Activated CD4-positive, alpha-beta T cell treated with anti-CD3 and anti-CD28 coated beads, Interleukin-2, amount 10 ng/mL, durations not matched to agents 7 days and 5 days (primary cell): ENCODE results near the gene KANSL1. TPM values are rescaled to one million over a fixed set of nuclear protein-coding genes. Genes with fewer than 3 reads are reported as not detected.
"Not testable (repeated sequence)": the region's sequence is repeated elsewhere in the genome, so short reads cannot be mapped to it uniquely, and the experiment has no call there.

ENCODE experiments used
- CTCF ChIA-PET: fragments of 350-600 bp; sonication (Branson Sonifier 250); formaldehyde crosslinking; loops from one replicate; lab custom pipeline; 2021; ENCODE audit warnings: antibody characterized with exemption; lab: Charles Lee
- POLR2A ChIA-PET: fragments of 350-600 bp; sonication (Branson Sonifier 250); formaldehyde crosslinking; loops from one replicate; lab custom pipeline; 2021; ENCODE audit warnings: antibody characterized with exemption; lab: Charles Lee
- DNase-seq: peaks from one replicate; pipeline ENCODE4 v3.0.0-alpha.2; 2020
- H3K27ac Mint-ChIP-seq: one replicate; pipeline ENCODE4 v1.8.0; 2021; ENCODE audit warnings: mild to moderate bottlenecking, moderate library complexity, mixed read lengths
- H3K27me3 Mint-ChIP-seq: one replicate; pipeline ENCODE4 v1.8.0; 2021; ENCODE audit warnings: mixed read lengths
- H3K36me3 Mint-ChIP-seq: one replicate; pipeline ENCODE4 v1.8.0; 2021; ENCODE audit warnings: low read depth, mixed read lengths
- H3K4me1 Mint-ChIP-seq: one replicate; pipeline ENCODE4 v1.8.0; 2021; ENCODE audit warnings: mixed read lengths
- H3K4me3 Mint-ChIP-seq: one replicate; pipeline ENCODE4 v1.8.0; 2021; ENCODE audit warnings: mild to moderate bottlenecking, moderate library complexity, mixed read lengths
- H3K9me3 Mint-ChIP-seq: one replicate; pipeline ENCODE4 v1.8.0; 2021; ENCODE audit warnings: mixed read lengths
- total RNA-seq, 2 experiments: library from RNA; stranded (reverse); gene quantifications; one replicate each; pipeline ENCODE4 v1.2.3, GENCODE V29; 2021

The KANSL1 gene
- total RNA-seq, 2 experiments from 2014 or later = 85.7 to 97.7 TPM

DNA sequence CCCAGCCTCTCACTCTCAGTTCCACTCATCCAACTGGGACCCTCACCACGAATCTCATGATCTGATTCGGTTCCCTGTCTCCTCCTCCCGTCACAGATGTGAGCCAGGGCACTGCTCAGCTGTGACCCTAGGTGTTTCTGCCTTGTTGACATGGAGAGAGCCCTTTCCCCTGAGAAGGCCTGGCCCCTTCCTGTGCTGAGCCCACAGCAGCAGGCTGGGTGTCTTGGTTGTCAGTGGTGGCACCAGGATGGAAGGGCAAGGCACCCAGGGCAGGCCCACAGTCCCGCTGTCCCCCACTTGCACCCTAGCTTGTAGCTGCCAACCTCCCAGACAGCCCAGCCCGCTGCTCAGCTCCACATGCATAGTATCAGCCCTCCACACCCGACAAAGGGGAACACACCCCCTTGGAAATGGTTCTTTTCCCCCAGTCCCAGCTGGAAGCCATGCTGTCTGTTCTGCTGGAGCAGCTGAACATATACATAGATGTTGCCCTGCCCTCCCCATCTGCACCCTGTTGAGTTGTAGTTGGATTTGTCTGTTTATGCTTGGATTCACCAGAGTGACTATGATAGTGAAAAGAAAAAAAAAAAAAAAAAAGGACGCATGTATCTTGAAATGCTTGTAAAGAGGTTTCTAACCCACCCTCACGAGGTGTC lies 167.6 kb downstream of the KANSL1 start:
- no peaks in the 10 kb centered on the region for H3K27me3 Mint-ChIP-seq
- H3K27ac Mint-ChIP-seq = peak overlapping the region; percentile 65
- peaks cover 23% of the 10 kb centered on the region for H3K36me3 Mint-ChIP-seq
- H3K9me3 Mint-ChIP-seq = no peaks in the 10 kb centered on the region
- no peak overlapping the region for H3K4me3 Mint-ChIP-seq
- H3K4me1 Mint-ChIP-seq = peaks cover 18% of the 10 kb centered on the region
- ChIA-PET CTCF (interaction anchor here (1.1 kb wide), 1 partner anchor 29 kb away, joined by 4 read pairs; no protein-coding TSS in a partner anchor), POLR2A (no interaction called here)
- no peak for DNase-seq

DNA sequence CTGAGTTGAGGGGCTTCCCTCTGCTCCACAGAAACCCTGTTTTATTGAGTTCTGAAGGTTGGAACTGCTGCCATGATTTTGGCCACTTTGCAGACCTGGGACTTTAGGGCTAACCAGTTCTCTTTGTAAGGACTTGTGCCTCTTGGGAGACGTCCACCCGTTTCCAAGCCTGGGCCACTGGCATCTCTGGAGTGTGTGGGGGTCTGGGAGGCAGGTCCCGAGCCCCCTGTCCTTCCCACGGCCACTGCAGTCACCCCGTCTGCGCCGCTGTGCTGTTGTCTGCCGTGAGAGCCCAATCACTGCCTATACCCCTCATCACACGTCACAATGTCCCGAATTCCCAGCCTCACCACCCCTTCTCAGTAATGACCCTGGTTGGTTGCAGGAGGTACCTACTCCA lies 168.2 kb downstream of the KANSL1 start:
- no peaks in the 10 kb centered on the region for H3K9me3 Mint-ChIP-seq
- H3K27me3 Mint-ChIP-seq = no peaks in the 10 kb centered on the region
- no peak overlapping the region for H3K27ac Mint-ChIP-seq
- no peak overlapping the region for H3K4me3 Mint-ChIP-seq
- POLR2A ChIA-PET = no interaction called here
- H3K36me3 Mint-ChIP-seq = peaks cover 19% of the 10 kb centered on the region
- no peak for DNase-seq
- CTCF ChIA-PET = no interaction called here
- peaks cover 23% of the 10 kb centered on the region for H3K4me1 Mint-ChIP-seq

- no peak overlapping the region for H3K27ac Mint-ChIP-seq
Measured at GRCh38 chr17:46024590-46024989, 168.6 kb downstream of the KANSL1 start.

GRCh38 chr17:46023783-46024388 lies 169.3 kb downstream of the KANSL1 start:
- DNase-seq = no peak
- Mint-ChIP-seq H3K4me1 (peaks cover 24% of the 10 kb centered on the region), H3K9me3 (no peaks in the 10 kb centered on the region), H3K27me3 (no peaks in the 10 kb centered on the region), H3K36me3 (peaks cover 12% of the 10 kb centered on the region), H3K27ac (no peak overlapping the region), H3K4me3 (no peak overlapping the region)
- ChIA-PET POLR2A (no interaction called here), CTCF (no interaction called here)

More at GRCh38 chr17:46024590-46024989, 168.6 kb downstream of the KANSL1 start:
- no peak overlapping the region for H3K4me3 Mint-ChIP-seq
- H3K36me3 Mint-ChIP-seq = peaks cover 17% of the 10 kb centered on the region
- H3K4me1 Mint-ChIP-seq = peaks cover 26% of the 10 kb centered on the region
- ChIA-PET POLR2A (no interaction called here), CTCF (no interaction called here)
- DNase-seq = no peak
- H3K9me3 Mint-ChIP-seq = no peaks in the 10 kb centered on the region
- no peaks in the 10 kb centered on the region for H3K27me3 Mint-ChIP-seq

GRCh38 chr17:46023366-46023765 lies 169.9 kb downstream of the KANSL1 start:
- DNase-seq, H3K9me3 Mint-ChIP-seq, H3K27me3 Mint-ChIP-seq, H3K4me3 Mint-ChIP-seq, H3K27ac Mint-ChIP-seq, CTCF ChIA-PET, POLR2A ChIA-PET: not testable (repeated sequence)
- peaks cover 14% of the 10 kb centered on the region for H3K36me3 Mint-ChIP-seq
- H3K4me1 Mint-ChIP-seq = peaks cover 27% of the 10 kb centered on the region

- no peaks in the 10 kb centered on the region for H3K9me3 Mint-ChIP-seq
- ChIA-PET CTCF (interaction anchor here (2.0 to 2.1 kb wide), 2 partner anchors 12 to 19 kb away, joined by 5 to 8 read pairs; no protein-coding TSS in a partner anchor), POLR2A (no interaction called here)
- peaks cover 10% of the 10 kb centered on the region for H3K36me3 Mint-ChIP-seq
- peaks cover 24% of the 10 kb centered on the region for H3K4me1 Mint-ChIP-seq
- no peaks in the 10 kb centered on the region for H3K27me3 Mint-ChIP-seq
- peak overlapping the region; percentile 86 for H3K27ac Mint-ChIP-seq
- DNase-seq = no peak
- no peak overlapping the region for H3K4me3 Mint-ChIP-seq
Measured at GRCh38 chr17:46020998-46021397, 172.2 kb downstream of the KANSL1 start.

- ChIA-PET POLR2A (interaction anchor here (0.7 kb wide), 1 partner anchor 16 kb away, joined by 5 read pairs; no protein-coding TSS in a partner anchor), CTCF (interaction anchor here (0.7 to 2.1 kb wide), 4 partner anchors 13 to 255 kb away, joined by 3 to 8 read pairs (median 4); no protein-coding TSS in a partner anchor)
- no peak overlapping the region for H3K4me3 Mint-ChIP-seq
- no peaks in the 10 kb centered on the region for H3K9me3 Mint-ChIP-seq
- H3K27ac Mint-ChIP-seq = peak overlapping the region; percentile 86
- H3K4me1 Mint-ChIP-seq = peaks cover 24% of the 10 kb centered on the region
- DNase-seq = peak; percentile 64
- H3K36me3 Mint-ChIP-seq = peaks cover 10% of the 10 kb centered on the region
- no peaks in the 10 kb centered on the region for H3K27me3 Mint-ChIP-seq
Measured at GRCh38 chr17:46020023-46020761, 173.0 kb downstream of the KANSL1 start.

GRCh38 chr17:46019408-46019925 lies 173.8 kb downstream of the KANSL1 start:
- H3K27ac Mint-ChIP-seq = peak overlapping the region; percentile 86
- H3K4me1 Mint-ChIP-seq = peaks cover 24% of the 10 kb centered on the region

GRCh38 chr17:46013502-46014165 lies 179.6 kb downstream of the KANSL1 start:
- Mint-ChIP-seq H3K36me3 (peaks cover 1% of the 10 kb centered on the region), H3K4me3 (no peak overlapping the region), H3K27me3 (no peaks in the 10 kb centered on the region), H3K27ac (no peak overlapping the region), H3K9me3 (no peaks in the 10 kb centered on the region), H3K4me1 (peaks cover 6% of the 10 kb centered on the region)
- ChIA-PET CTCF (interaction anchor here (0.9 to 2.5 kb wide), 2 partner anchors 12 to 16 kb away, joined by 3 to 8 read pairs; no protein-coding TSS in a partner anchor), POLR2A (no interaction called here)
- no peak for DNase-seq

More at GRCh38 chr17:46019408-46019925, 173.8 kb downstream of the KANSL1 start:
- not testable (repeated sequence) for H3K4me3 Mint-ChIP-seq, H3K27me3 Mint-ChIP-seq, H3K36me3 Mint-ChIP-seq, DNase-seq, H3K9me3 Mint-ChIP-seq
- ChIA-PET POLR2A (interaction anchor here (0.7 kb wide), 1 partner anchor 15 kb away, joined by 5 read pairs; no protein-coding TSS in a partner anchor), CTCF (interaction anchor here (0.7 to 2.0 kb wide), 4 partner anchors 17 to 255 kb away, joined by 3 to 8 read pairs (median 4); no protein-coding TSS in a partner anchor)

GRCh38 chr17:46013127-46013501 lies 180.1 kb downstream of the KANSL1 start:
- H3K27me3 Mint-ChIP-seq = no peaks in the 10 kb centered on the region
- H3K4me1 Mint-ChIP-seq = peaks cover under 1% of the 10 kb centered on the region
- ChIA-PET POLR2A (no interaction called here), CTCF (interaction anchor here (0.9 to 2.5 kb wide), 2 partner anchors 11 to 16 kb away, joined by 3 to 8 read pairs; no protein-coding TSS in a partner anchor)
- no peak for DNase-seq
- no peak overlapping the region for H3K27ac Mint-ChIP-seq
- H3K36me3 Mint-ChIP-seq = no peaks in the 10 kb centered on the region
- no peak overlapping the region for H3K4me3 Mint-ChIP-seq
- H3K9me3 Mint-ChIP-seq = no peaks in the 10 kb centered on the region

DNA sequence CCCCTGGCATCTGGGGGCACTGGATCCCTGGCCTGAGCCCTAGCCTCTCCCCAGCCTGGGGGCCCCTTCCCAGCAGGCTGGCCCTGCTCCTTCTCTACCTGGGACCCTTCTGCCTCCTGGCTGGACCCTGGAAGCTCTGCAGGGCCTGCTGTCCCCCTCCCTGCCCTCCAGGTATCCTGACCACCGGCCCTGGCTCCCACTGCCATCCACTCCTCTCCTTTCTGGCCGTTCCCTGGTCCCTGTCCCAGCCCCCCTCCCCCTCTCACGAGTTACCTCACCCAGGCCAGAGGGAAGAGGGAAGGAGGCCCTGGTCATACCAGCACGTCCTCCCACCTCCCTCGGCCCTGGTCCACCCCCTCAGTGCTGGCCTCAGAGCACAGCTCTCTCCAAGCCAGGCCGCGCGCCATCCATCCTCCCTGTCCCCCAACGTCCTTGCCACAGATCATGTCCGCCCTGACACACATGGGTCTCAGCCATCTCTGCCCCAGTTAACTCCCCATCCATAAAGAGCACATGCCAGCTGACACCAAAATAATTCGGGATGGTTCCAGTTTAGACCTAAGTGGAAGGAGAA lies 180.6 kb downstream of the KANSL1 start:
- H3K27me3 Mint-ChIP-seq = peaks cover 2% of the 10 kb centered on the region
- no peak overlapping the region for H3K4me3 Mint-ChIP-seq
- H3K4me1 Mint-ChIP-seq = no peaks in the 10 kb centered on the region
- ChIA-PET CTCF (interaction anchor here (0.9 to 2.5 kb wide), 3 partner anchors 10 to 15 kb away, joined by 3 to 8 read pairs (median 3); no protein-coding TSS in a partner anchor), POLR2A (no interaction called here)
- H3K27ac Mint-ChIP-seq = no peak overlapping the region
- DNase-seq = no peak
- H3K36me3 Mint-ChIP-seq = no peaks in the 10 kb centered on the region
- H3K9me3 Mint-ChIP-seq = no peaks in the 10 kb centered on the region
